Tibial artery (tissue), 4 donors: Measurements from ENCODE around the gene SUN3.
"Not testable (repeated sequence)": the region's sequence is repeated elsewhere in the genome, so short reads cannot be mapped to it uniquely, and the experiment has no call there.

Source experiments
- DNase-seq, 2 donors: peaks; one replicate each; pipeline ENCODE4 v3.0.0-alpha.2; 2019
- H3K27ac ChIP-seq, 2 donors: fragments of 200-600 bp; sonication (generic) in 1 of 2; 1 replicate in 1 of 2; 2 replicates in 1 of 2; pipeline ENCODE4 v1.5.1; 2018 to 2019; ENCODE audit warnings: mild to moderate bottlenecking in 1 of 2
- H3K27me3 ChIP-seq, 2 donors: fragments of 200-600 bp; sonication (generic) in 1 of 2; one replicate each; pipeline versions ENCODE4 v1.5.1 to v1.6.0; 2016 to 2019
- H3K36me3 ChIP-seq, 3 donors: fragments of 200-600 bp; sonication (generic) in 2 of 3; one replicate each; pipeline ENCODE4 v1.5.1; 2016 to 2019; ENCODE audit warnings: mild to moderate bottlenecking in 2 of 3
- H3K4me1 ChIP-seq, 4 donors: fragments of 200-600 bp; sonication (generic) in 2 of 4; 1 replicate in 3 of 4; 2 replicates in 1 of 4; pipeline ENCODE4 v1.5.1; 2016 to 2019
- H3K4me3 ChIP-seq, 2 donors: fragments of 200-600 bp; sonication (generic) in 1 of 2; 1 replicate in 1 of 2; 2 replicates in 1 of 2; pipeline ENCODE4 v1.5.1; 2018 to 2019; ENCODE audit warnings: mild to moderate bottlenecking in 2 of 2
- H3K9me3 ChIP-seq, 3 donors: fragments of 200-600 bp; sonication (generic) in 1 of 3; one replicate each; pipeline ENCODE4 v1.5.1; 2016 to 2019
- intact Hi-C: fragments of 100-400 bp; cut with DNase I; formaldehyde crosslinking; loops from one replicate; pipeline ENCODE4 v1.15.0; 2023; ENCODE audit warnings: low total_unique reads
- TF ChIP-seq, protein P1 (sequence below), 2 experiments: fragments of 200-600 bp in 1 of 2; fragments of 450-650 bp in 1 of 2; IDR thresholded peaks; one replicate each; pipeline ENCODE4 v1.5.1; 2017 to 2019; ENCODE audit warnings: antibody characterized with exemption in 2 of 2, mild to moderate bottlenecking in 1 of 2, moderate library complexity in 1 of 2

SUN3 gene

GRCh38 chr7:47999413-47999812, 29.5 kb downstream of the SUN3 start:
- Histone ChIP-seq H3K27ac (no peak overlapping the region), H3K36me3 (no peaks in the 10 kb centered on the region), H3K4me1 (no peaks in the 10 kb centered on the region), H3K9me3 (no peaks in the 10 kb centered on the region), H3K4me3 (no peak overlapping the region), H3K27me3 (no peaks in the 10 kb centered on the region)
- intact Hi-C loops: no loop called here
- TF ChIP-seq, protein P1, sequence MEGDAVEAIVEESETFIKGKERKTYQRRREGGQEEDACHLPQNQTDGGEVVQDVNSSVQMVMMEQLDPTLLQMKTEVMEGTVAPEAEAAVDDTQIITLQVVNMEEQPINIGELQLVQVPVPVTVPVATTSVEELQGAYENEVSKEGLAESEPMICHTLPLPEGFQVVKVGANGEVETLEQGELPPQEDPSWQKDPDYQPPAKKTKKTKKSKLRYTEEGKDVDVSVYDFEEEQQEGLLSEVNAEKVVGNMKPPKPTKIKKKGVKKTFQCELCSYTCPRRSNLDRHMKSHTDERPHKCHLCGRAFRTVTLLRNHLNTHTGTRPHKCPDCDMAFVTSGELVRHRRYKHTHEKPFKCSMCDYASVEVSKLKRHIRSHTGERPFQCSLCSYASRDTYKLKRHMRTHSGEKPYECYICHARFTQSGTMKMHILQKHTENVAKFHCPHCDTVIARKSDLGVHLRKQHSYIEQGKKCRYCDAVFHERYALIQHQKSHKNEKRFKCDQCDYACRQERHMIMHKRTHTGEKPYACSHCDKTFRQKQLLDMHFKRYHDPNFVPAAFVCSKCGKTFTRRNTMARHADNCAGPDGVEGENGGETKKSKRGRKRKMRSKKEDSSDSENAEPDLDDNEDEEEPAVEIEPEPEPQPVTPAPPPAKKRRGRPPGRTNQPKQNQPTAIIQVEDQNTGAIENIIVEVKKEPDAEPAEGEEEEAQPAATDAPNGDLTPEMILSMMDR (IDR thresholded peaks at IDR 0.05): no peak
- no peak for DNase-seq

DNA sequence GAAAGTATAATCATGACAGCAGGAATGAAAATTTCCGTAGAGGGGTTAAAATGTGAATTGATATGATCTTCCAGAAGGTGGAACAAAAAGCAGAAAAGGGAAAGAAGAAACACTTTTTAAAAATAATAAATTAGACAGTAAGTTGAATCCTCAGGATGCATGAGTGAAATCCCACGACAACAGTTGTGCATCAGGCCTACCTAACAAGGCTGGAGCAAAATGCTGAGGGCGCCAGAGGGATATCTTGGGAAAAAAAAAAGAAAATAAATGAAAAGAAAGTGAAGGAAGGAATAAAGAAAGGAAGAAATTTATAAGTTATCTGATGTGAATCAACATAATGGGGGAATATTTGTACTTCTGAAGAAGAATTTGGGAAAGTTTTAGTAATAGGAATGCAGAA, 36.5 kb downstream of the SUN3 start:
- no peak for DNase-seq
- peaks cover 0 to 6% (median 0%) of the 10 kb centered on the region in 4 donors for H3K4me1 ChIP-seq
- H3K9me3 ChIP-seq: no peaks in the 10 kb centered on the region
- H3K4me3 ChIP-seq: no peak overlapping the region
- intact Hi-C loops: loop anchor here (5.0 kb wide), 1 partner anchor 120 kb away; no protein-coding TSS in a partner anchor
- no peaks in the 10 kb centered on the region for H3K27me3 ChIP-seq
- H3K27ac ChIP-seq: peak overlapping the region in 1 of 2 donors; percentile 38
- TF ChIP-seq, protein P1 (IDR thresholded peaks at IDR 0.05): no peak
- H3K36me3 ChIP-seq: no peaks in the 10 kb centered on the region

- Histone ChIP-seq H3K27ac (peak overlapping the region in 1 of 2 donors; percentile 38), H3K4me3 (peak overlapping the region; percentile 44 to 57), H3K27me3 (no peaks in the 10 kb centered on the region), H3K9me3 (no peaks in the 10 kb centered on the region), H3K4me1 (peaks cover 0 to 6% (median 0%) of the 10 kb centered on the region in 4 donors), H3K36me3 (no peaks in the 10 kb centered on the region)
- intact Hi-C loops: loop anchor here (5.0 kb wide), 1 partner anchor 120 kb away; no protein-coding TSS in a partner anchor
- DNase-seq: peak; percentile 88 to 90
- TF ChIP-seq, protein P1 (IDR thresholded peaks at IDR 0.05): peak; percentile 63 to 65
Measured at GRCh38 chr7:47991741-47992311, 37.1 kb downstream of the SUN3 start.

DNA sequence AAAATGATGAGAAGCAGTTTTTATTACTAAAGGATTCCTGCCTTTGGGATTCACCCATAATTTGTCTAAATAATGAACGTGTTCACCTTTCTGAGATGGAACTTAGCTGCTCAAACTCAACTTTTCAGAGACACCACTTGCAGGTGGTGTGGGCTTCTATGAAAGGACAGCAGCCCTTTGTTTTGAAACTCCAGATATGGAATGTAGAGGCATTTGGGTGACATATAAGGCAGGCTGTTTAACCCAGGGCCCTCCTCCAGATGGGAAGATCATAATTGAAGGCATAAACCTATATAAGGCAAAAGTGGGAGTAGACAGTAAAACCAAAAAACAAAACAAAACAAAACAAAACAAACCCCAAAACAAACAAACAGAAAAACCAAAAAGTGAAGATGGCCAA, 37.6 kb downstream of the SUN3 start:
- intact Hi-C loops: loop anchor here (5.0 kb wide), 1 partner anchor 121 kb away; no protein-coding TSS in a partner anchor
- Histone ChIP-seq H3K36me3 (no peaks in the 10 kb centered on the region), H3K4me1 (peaks cover 0 to 6% (median 0%) of the 10 kb centered on the region in 4 donors), H3K9me3 (no peaks in the 10 kb centered on the region), H3K4me3 (peak overlapping the region in 1 of 2 donors; percentile 57), H3K27ac (peak overlapping the region in 1 of 2 donors; percentile 38), H3K27me3 (no peaks in the 10 kb centered on the region)
- TF ChIP-seq, protein P1 (IDR thresholded peaks at IDR 0.05): no peak
- no peak for DNase-seq

DNA sequence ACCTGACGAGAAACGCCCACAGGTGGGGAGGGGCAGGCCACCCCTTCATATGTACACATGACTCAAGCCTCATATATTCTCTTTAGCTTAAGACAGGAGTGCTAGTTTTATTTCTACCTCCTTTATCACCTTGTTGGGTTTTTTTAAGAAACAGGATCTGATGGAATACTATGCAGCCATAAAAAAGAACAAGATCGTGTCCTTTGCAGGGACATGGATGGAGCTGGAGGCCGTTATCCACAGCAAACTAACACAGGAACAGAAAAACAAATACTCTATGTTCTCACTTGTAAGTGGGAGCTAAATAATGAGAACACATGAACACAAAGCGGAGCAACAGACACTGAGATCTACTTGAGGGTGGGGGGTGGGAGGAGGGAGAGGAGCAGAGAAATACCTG, 38.3 kb downstream of the SUN3 start:
- no peaks in the 10 kb centered on the region for H3K27me3 ChIP-seq
- H3K4me1 ChIP-seq: peaks cover 0 to 6% (median 0%) of the 10 kb centered on the region in 4 donors
- TF ChIP-seq, protein P1 (IDR thresholded peaks at IDR 0.05): no peak
- no peak overlapping the region for H3K27ac ChIP-seq
- no peak for DNase-seq
- no peak overlapping the region for H3K4me3 ChIP-seq
- H3K36me3 ChIP-seq: no peaks in the 10 kb centered on the region
- intact Hi-C loops: loop anchor here (5.0 kb wide), 1 partner anchor 122 kb away; no protein-coding TSS in a partner anchor
- H3K9me3 ChIP-seq: no peaks in the 10 kb centered on the region

DNA sequence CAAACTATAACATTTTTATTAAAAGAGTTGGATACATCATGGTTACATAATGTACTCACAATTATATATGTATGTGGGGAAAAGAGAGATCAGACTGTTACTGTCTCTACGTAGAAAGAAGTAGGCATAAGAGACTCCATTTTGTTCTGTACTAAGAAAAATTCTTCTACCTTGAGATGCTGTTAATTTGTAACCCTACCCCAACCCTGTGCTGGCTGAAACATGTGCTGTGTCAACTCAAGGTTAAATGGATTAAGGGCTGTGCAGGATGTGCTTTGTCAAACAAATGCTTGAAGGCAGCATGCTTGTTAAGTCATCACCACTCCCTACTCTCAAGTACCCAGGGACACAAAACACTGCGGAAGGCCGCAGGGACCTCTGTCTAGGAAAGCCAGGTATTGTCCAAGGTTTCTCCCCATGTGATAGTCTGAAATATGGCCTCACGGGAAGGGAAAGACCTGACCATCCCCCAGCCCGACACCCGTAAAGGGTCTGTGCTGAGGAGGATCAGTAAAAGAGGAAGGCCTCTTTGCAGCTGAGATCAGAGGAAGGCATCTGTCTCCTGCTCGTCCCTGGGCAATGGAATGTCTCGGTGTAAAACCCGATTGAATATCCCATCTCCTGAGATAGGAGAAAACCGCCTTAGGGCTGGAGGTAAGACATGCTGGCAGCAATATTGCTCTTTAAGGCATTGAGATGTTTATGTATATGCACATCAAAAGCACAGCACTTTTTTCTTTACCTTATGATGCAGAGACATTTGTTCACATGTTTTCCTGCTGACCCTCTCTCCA, 39.1 kb downstream of the SUN3 start:
- DNase-seq, H3K9me3 ChIP-seq, H3K27ac ChIP-seq, H3K4me1 ChIP-seq, H3K27me3 ChIP-seq, H3K4me3 ChIP-seq, H3K36me3 ChIP-seq: not testable (repeated sequence)
- intact Hi-C loops: loop anchor here (5.0 kb wide), 1 partner anchor 122 kb away; no protein-coding TSS in a partner anchor
